ENCODE measurements around the gene GKN2. TPM values are rescaled to one million over a fixed set of nuclear protein-coding genes. Genes with fewer than 3 reads are reported as not detected.

GKN2 gene
- polyA plus RNA-seq, 1 of the 3 experiments (the other 2 are of a cell fraction): not detected

DNA sequence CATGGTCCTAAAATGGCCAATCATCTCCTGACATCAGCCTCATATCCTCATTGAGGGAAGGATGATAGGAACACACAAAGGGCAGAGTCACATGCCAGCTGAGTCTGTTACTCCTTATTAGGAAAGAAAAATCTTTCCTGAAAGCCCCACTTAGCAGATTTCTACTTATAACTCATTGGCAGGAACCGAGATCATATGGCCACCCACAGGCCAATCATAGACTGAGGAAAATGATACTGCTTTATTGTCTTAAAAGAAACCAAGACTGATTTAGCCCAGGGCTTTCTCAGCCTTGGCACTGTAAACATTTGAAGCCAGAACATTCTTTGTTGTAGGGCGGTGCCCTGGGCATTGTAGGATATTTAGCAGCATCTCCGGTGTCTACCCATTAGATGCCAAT is 18.7 kb downstream of the GKN2 start:
- Histone ChIP-seq H3K9ac (no peak overlapping the region), H4K20me1 (ENCODE audit: insufficient read depth) (no peaks in the 10 kb centered on the region), H3K9me2 (no peaks in the 10 kb centered on the region), H3K27ac (ENCODE audit: low read depth in 2 of 2, low read length in 1 of 2) (no peak overlapping the region), H3K4me2 (no peak overlapping the region), H3K4me1 (ENCODE audit: control insufficient read depth in 1 of 2, insufficient read depth in 2 of 2, low read depth in 1 of 2, low read length in 1 of 2) (peaks cover 2 to 24% of the 10 kb centered on the region in 2 experiments; a peak in 3 of 4 replicates), H3K4me3 (ENCODE audit: low read depth in 2 of 2, low read length in 1 of 2) (no peak overlapping the region), H2AFZ (ENCODE audit: low read depth) (no peak overlapping the region), H3K9me3 (no peaks in the 10 kb centered on the region), H3K79me2 (ENCODE audit: insufficient read depth) (no peaks in the 10 kb centered on the region), H3K27me3 (ENCODE audit: insufficient read depth) (no peaks in the 10 kb centered on the region), H3K36me3 (replicated peaks in 1 of 2; ENCODE audit: control insufficient read depth in 1 of 2, insufficient read depth in 2 of 2, low read length in 1 of 2) (no peaks in the 10 kb centered on the region), H3F3A (replicated peaks; ENCODE audit: insufficient read depth) (no peaks in the 10 kb centered on the region)
- WGBS (ENCODE audit: low lambda C conversion rate): 76% methylated on average over 3 of the region's 3 CpGs
- ChIA-PET CTCF (interaction anchor here (0.9 to 5.8 kb wide), 10 partner anchors 9 to 470 kb away, joined by 3 to 56 read pairs (median 8); no protein-coding TSS in a partner anchor), POLR2A (interaction anchor here (1.1 kb wide), 1 partner anchor 10 kb away, joined by 3 read pairs; no protein-coding TSS in a partner anchor)
- no peak for DNase-seq
- TF ChIP-seq RXRA (IDR thresholded peaks at IDR 0.05; ENCODE audit: borderline replicate concordance, low read depth): no peak
- no peak for TF ChIP-seq EP300 (IDR thresholded peaks at IDR 0.05; ENCODE audit: borderline replicate concordance in 1 of 2, low read depth in 1 of 2, low read length in 1 of 2)
- TF ChIP-seq RCOR1 (IDR thresholded peaks at IDR 0.05; ENCODE audit: low read length): no peak
- TF ChIP-seq, protein P1, sequence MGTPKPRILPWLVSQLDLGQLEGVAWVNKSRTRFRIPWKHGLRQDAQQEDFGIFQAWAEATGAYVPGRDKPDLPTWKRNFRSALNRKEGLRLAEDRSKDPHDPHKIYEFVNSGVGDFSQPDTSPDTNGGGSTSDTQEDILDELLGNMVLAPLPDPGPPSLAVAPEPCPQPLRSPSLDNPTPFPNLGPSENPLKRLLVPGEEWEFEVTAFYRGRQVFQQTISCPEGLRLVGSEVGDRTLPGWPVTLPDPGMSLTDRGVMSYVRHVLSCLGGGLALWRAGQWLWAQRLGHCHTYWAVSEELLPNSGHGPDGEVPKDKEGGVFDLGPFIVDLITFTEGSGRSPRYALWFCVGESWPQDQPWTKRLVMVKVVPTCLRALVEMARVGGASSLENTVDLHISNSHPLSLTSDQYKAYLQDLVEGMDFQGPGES (IDR thresholded peaks at IDR 0.05; ENCODE audit: low read depth, low read length): no peak
- no peak for TF ChIP-seq FOSL2 (IDR thresholded peaks at IDR 0.05; ENCODE audit: borderline replicate concordance, low read depth)
- TF ChIP-seq MXI1 (IDR thresholded peaks at IDR 0.05; ENCODE audit: low read depth, low read length): no peak
- TF ChIP-seq PBX3 (IDR thresholded peaks at IDR 0.05): no peak

DNA sequence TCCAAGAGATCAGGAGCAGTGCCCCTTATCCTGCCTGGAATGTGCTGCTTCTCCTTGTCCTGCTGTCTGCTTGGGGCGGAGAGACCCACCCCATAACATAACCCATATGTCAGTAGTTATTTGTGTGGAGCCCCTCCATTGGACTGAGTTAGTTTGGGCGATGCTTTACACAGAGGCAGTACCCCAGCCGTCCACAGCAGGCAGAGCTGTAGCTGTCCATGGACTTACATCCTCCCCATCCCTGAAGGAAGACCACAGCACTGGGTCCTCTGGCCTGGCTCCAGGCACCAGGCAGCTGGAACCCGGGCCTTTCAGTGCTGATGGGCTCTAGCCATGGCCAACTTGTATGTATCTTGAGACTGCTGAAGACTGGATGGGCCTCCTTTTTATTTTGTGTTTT is 20.3 kb downstream of the GKN2 start:
- Histone ChIP-seq H3K27ac (ENCODE audit: low read depth in 2 of 2, low read length in 1 of 2) (no peak overlapping the region), H3F3A (replicated peaks; ENCODE audit: insufficient read depth) (no peaks in the 10 kb centered on the region), H4K20me1 (ENCODE audit: insufficient read depth) (no peaks in the 10 kb centered on the region), H3K9me2 (no peaks in the 10 kb centered on the region), H3K4me3 (ENCODE audit: low read depth in 2 of 2, low read length in 1 of 2) (no peak overlapping the region), H2AFZ (ENCODE audit: low read depth) (no peak overlapping the region), H3K27me3 (ENCODE audit: insufficient read depth) (no peaks in the 10 kb centered on the region), H3K79me2 (ENCODE audit: insufficient read depth) (no peaks in the 10 kb centered on the region), H3K9me3 (no peaks in the 10 kb centered on the region), H3K9ac (no peak overlapping the region), H3K4me2 (no peak overlapping the region), H3K4me1 (ENCODE audit: control insufficient read depth in 1 of 2, insufficient read depth in 2 of 2, low read depth in 1 of 2, low read length in 1 of 2) (peaks cover 2 to 20% of the 10 kb centered on the region in 2 experiments; a peak in 3 of 4 replicates), H3K36me3 (replicated peaks in 1 of 2; ENCODE audit: control insufficient read depth in 1 of 2, insufficient read depth in 2 of 2, low read length in 1 of 2) (no peaks in the 10 kb centered on the region)
- CTCF ChIA-PET: interaction anchor here (0.6 to 3.5 kb wide), 5 partner anchors 11 to 469 kb away, joined by 3 to 15 read pairs (median 10); no protein-coding TSS in a partner anchor
- TF ChIP-seq, protein P1 (IDR thresholded peaks at IDR 0.05; ENCODE audit: low read depth, low read length): no peak
- no peak for TF ChIP-seq FOSL2 (IDR thresholded peaks at IDR 0.05; ENCODE audit: borderline replicate concordance, low read depth)
- no peak for TF ChIP-seq RAD21 (IDR thresholded peaks at IDR 0.05; ENCODE audit: low read length)
- TF ChIP-seq EP300 (IDR thresholded peaks at IDR 0.05; ENCODE audit: borderline replicate concordance in 1 of 2, low read depth in 1 of 2, low read length in 1 of 2): no peak
- TF ChIP-seq ELF1 (IDR thresholded peaks at IDR 0.05): no peak
- no peak for TF ChIP-seq SMC3 (IDR thresholded peaks at IDR 0.05; ENCODE audit: low read depth, low read length)
- no peak for TF ChIP-seq MXI1 (IDR thresholded peaks at IDR 0.05; ENCODE audit: low read depth, low read length)
- TF ChIP-seq CTCF (IDR thresholded peaks at IDR 0.05): no peak
- TF ChIP-seq RCOR1 (IDR thresholded peaks at IDR 0.05; ENCODE audit: low read length): no peak
- TF ChIP-seq FOXJ3 (CRISPR knock-in tag; IDR thresholded peaks at IDR 0.05): no peak
- TF ChIP-seq, protein P2, sequence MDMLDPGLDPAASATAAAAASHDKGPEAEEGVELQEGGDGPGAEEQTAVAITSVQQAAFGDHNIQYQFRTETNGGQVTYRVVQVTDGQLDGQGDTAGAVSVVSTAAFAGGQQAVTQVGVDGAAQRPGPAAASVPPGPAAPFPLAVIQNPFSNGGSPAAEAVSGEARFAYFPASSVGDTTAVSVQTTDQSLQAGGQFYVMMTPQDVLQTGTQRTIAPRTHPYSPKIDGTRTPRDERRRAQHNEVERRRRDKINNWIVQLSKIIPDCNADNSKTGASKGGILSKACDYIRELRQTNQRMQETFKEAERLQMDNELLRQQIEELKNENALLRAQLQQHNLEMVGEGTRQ (IDR thresholded peaks at IDR 0.05; ENCODE audit: borderline replicate concordance, low read depth, low read length): no peak
- no peak for TF ChIP-seq NRF1 (IDR thresholded peaks at IDR 0.05; ENCODE audit: low read depth, low read length)
- POLR2A ChIA-PET: no interaction called here
- 66% methylated on average over 4 of the region's 4 CpGs for WGBS (ENCODE audit: low lambda C conversion rate)
- no peak for DNase-seq
